Measurements from ENCODE around the gene SNX13.
"Not testable (repeated sequence)": the region's sequence is repeated elsewhere in the genome, so short reads cannot be mapped to it uniquely, and the experiment has no call there.

The SNX13 gene

DNA sequence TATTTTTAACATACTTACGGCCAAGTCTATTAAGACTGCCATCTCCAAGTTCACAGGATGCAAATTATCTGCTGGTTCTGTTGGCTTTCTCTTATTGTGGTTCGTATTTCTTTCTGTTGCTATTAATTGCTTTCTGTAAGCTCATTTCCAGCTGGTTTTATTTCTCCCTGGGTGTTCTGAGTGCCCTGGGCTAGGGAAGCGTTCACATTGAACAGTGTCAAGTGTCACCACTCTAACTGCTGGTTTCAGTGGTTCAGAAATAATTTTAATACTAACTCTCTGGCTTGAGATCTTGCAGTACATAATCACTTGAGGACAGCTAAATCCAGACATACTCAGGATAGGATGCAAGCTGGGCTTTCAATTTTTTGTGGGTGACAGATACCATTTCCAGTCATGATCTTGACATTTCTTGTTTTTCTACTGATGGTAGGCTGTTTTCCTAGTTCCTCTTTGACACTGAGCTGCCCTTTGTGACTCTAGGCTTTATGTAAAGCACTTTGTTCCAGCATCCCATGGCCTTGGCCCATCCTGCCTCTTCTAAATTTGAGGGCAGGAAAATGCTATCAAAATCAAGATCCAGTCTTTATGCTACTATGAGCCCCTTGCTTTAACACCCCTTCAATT lies 117.6 kb downstream of the SNX13 start:
- Histone ChIP-seq H3K4me1 (ENCODE audit: control insufficient read depth, insufficient read depth, low read length) (no peaks in the 10 kb centered on the region), H3K36me3 (ENCODE audit: control insufficient read depth in 2 of 2, insufficient read depth in 2 of 2, low read length in 2 of 2) (no peaks in the 10 kb centered on the region), H3K27ac (ENCODE audit: low read length) (no peak overlapping the region), H3K27me3 (ENCODE audit: control insufficient read depth in 1 of 2, insufficient read depth in 2 of 2, low read length in 2 of 2) (no peaks in the 10 kb centered on the region), H3K9ac (ENCODE audit: low read length in 2 of 2) (no peak overlapping the region), H3K4me3 (ENCODE audit: low read length in 2 of 2) (no peak overlapping the region), H3K9me3 (ENCODE audit: control insufficient read depth in 2 of 2, low read length in 2 of 2) (no peaks in the 10 kb centered on the region)

GRCh38 chr7:17816903-17817302 lies 123.4 kb downstream of the SNX13 start:
- H3K27ac ChIP-seq (ENCODE audit: low read length): no peak overlapping the region
- H3K4me3 ChIP-seq (ENCODE audit: low read length in 2 of 2): no peak overlapping the region
- H3K9ac ChIP-seq (ENCODE audit: low read length in 2 of 2): no peak overlapping the region
- no peaks in the 10 kb centered on the region for H3K27me3 ChIP-seq (ENCODE audit: control insufficient read depth in 1 of 2, insufficient read depth in 2 of 2, low read length in 2 of 2)
- H3K4me1 ChIP-seq (ENCODE audit: control insufficient read depth, insufficient read depth, low read length): no peaks in the 10 kb centered on the region
- H3K36me3 ChIP-seq (ENCODE audit: control insufficient read depth in 2 of 2, insufficient read depth in 2 of 2, low read length in 2 of 2): peaks cover 7 to 10% of the 10 kb centered on the region in 2 donors
- peaks cover 0 to 4% of the 10 kb centered on the region in 2 donors for H3K9me3 ChIP-seq (ENCODE audit: control insufficient read depth in 2 of 2, low read length in 2 of 2)

DNA sequence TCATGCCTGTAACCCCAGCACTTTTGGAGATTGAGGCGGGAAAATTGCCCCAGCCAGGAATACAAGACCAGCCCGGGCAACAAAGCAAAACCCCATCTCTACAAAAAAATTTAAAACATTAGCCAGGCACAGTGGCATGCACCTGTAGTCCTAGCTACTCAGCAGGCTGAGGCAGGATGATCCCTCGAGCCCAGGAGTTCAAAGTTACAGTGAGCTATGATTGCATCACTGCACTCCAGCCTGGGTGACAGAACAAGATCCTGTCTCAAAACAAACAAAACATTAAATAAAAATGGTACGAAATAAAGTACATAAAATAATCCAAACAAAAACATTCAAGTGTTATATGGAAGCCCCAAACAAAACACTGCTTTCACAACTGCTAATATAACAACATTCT lies 125.0 kb downstream of the SNX13 start:
- H3K36me3 ChIP-seq (ENCODE audit: control insufficient read depth in 2 of 2, insufficient read depth in 2 of 2, low read length in 2 of 2): peaks cover 7 to 10% of the 10 kb centered on the region in 2 donors
- no peaks in the 10 kb centered on the region for H3K27me3 ChIP-seq (ENCODE audit: control insufficient read depth in 1 of 2, insufficient read depth in 2 of 2, low read length in 2 of 2)
- peaks cover 0 to 4% of the 10 kb centered on the region in 2 donors for H3K9me3 ChIP-seq (ENCODE audit: control insufficient read depth in 2 of 2, low read length in 2 of 2)
- no peak overlapping the region for H3K9ac ChIP-seq (ENCODE audit: low read length in 2 of 2)
- H3K4me3 ChIP-seq (ENCODE audit: low read length in 2 of 2): no peak overlapping the region
- no peak overlapping the region for H3K27ac ChIP-seq (ENCODE audit: low read length)
- no peaks in the 10 kb centered on the region for H3K4me1 ChIP-seq (ENCODE audit: control insufficient read depth, insufficient read depth, low read length)

GRCh38 chr7:17814058-17814457 lies 126.2 kb downstream of the SNX13 start:
- H3K9ac ChIP-seq (ENCODE audit: low read length in 2 of 2): no peak overlapping the region
- H3K27ac ChIP-seq (ENCODE audit: low read length): no peak overlapping the region
- peaks cover 7 to 10% of the 10 kb centered on the region in 2 donors for H3K36me3 ChIP-seq (ENCODE audit: control insufficient read depth in 2 of 2, insufficient read depth in 2 of 2, low read length in 2 of 2)
- H3K4me3 ChIP-seq (ENCODE audit: low read length in 2 of 2): no peak overlapping the region
- no peaks in the 10 kb centered on the region for H3K4me1 ChIP-seq (ENCODE audit: control insufficient read depth, insufficient read depth, low read length)
- H3K9me3 ChIP-seq (ENCODE audit: control insufficient read depth in 2 of 2, low read length in 2 of 2): peaks cover 0 to 4% of the 10 kb centered on the region in 2 donors
- H3K27me3 ChIP-seq (ENCODE audit: control insufficient read depth in 1 of 2, insufficient read depth in 2 of 2, low read length in 2 of 2): no peaks in the 10 kb centered on the region

- H3K4me1 ChIP-seq (ENCODE audit: control insufficient read depth, insufficient read depth, low read length); H3K36me3 ChIP-seq (ENCODE audit: control insufficient read depth in 2 of 2, insufficient read depth in 2 of 2, low read length in 2 of 2); H3K27me3 ChIP-seq (ENCODE audit: control insufficient read depth in 1 of 2, insufficient read depth in 2 of 2, low read length in 2 of 2); H3K27ac ChIP-seq (ENCODE audit: low read length); H3K9me3 ChIP-seq (ENCODE audit: control insufficient read depth in 2 of 2, low read length in 2 of 2); H3K4me3 ChIP-seq (ENCODE audit: low read length in 2 of 2); H3K9ac ChIP-seq (ENCODE audit: low read length in 2 of 2): not testable (repeated sequence)
Measured at GRCh38 chr7:17809215-17809614, 131.1 kb downstream of the SNX13 start.

- no peaks in the 10 kb centered on the region for H3K4me1 ChIP-seq (ENCODE audit: control insufficient read depth, insufficient read depth, low read length)
- H3K9ac ChIP-seq (ENCODE audit: low read length in 2 of 2): no peak overlapping the region
- H3K27me3 ChIP-seq (ENCODE audit: control insufficient read depth in 1 of 2, insufficient read depth in 2 of 2, low read length in 2 of 2): no peaks in the 10 kb centered on the region
- H3K4me3 ChIP-seq (ENCODE audit: low read length in 2 of 2): no peak overlapping the region
- H3K9me3 ChIP-seq (ENCODE audit: control insufficient read depth in 2 of 2, low read length in 2 of 2): no peaks in the 10 kb centered on the region
- peaks cover 0 to 4% of the 10 kb centered on the region in 2 donors for H3K36me3 ChIP-seq (ENCODE audit: control insufficient read depth in 2 of 2, insufficient read depth in 2 of 2, low read length in 2 of 2)
- no peak overlapping the region for H3K27ac ChIP-seq (ENCODE audit: low read length)
Measured at GRCh38 chr7:17807242-17807641, 133.1 kb downstream of the SNX13 start.

- no peaks in the 10 kb centered on the region for H3K9me3 ChIP-seq (ENCODE audit: control insufficient read depth in 2 of 2, low read length in 2 of 2)
- H3K9ac ChIP-seq (ENCODE audit: low read length in 2 of 2): no peak overlapping the region
- H3K4me3 ChIP-seq (ENCODE audit: low read length in 2 of 2): no peak overlapping the region
- H3K4me1 ChIP-seq (ENCODE audit: control insufficient read depth, insufficient read depth, low read length): no peaks in the 10 kb centered on the region
- peaks cover 3 to 4% of the 10 kb centered on the region in 2 donors for H3K36me3 ChIP-seq (ENCODE audit: control insufficient read depth in 2 of 2, insufficient read depth in 2 of 2, low read length in 2 of 2)
- no peak overlapping the region for H3K27ac ChIP-seq (ENCODE audit: low read length)
- no peaks in the 10 kb centered on the region for H3K27me3 ChIP-seq (ENCODE audit: control insufficient read depth in 1 of 2, insufficient read depth in 2 of 2, low read length in 2 of 2)
Measured at GRCh38 chr7:17806631-17807030, 133.7 kb downstream of the SNX13 start.

GRCh38 chr7:17802056-17802455 lies 138.2 kb downstream of the SNX13 start:
- Histone ChIP-seq H3K36me3 (ENCODE audit: control insufficient read depth in 2 of 2, insufficient read depth in 2 of 2, low read length in 2 of 2) (peaks cover 3 to 25% of the 10 kb centered on the region in 2 donors), H3K27ac (ENCODE audit: low read length) (no peak overlapping the region), H3K4me1 (ENCODE audit: control insufficient read depth, insufficient read depth, low read length) (no peaks in the 10 kb centered on the region), H3K4me3 (ENCODE audit: low read length in 2 of 2) (no peak overlapping the region), H3K27me3 (ENCODE audit: control insufficient read depth in 1 of 2, insufficient read depth in 2 of 2, low read length in 2 of 2) (no peaks in the 10 kb centered on the region), H3K9me3 (ENCODE audit: control insufficient read depth in 2 of 2, low read length in 2 of 2) (no peaks in the 10 kb centered on the region), H3K9ac (ENCODE audit: low read length in 2 of 2) (no peak overlapping the region)

DNA sequence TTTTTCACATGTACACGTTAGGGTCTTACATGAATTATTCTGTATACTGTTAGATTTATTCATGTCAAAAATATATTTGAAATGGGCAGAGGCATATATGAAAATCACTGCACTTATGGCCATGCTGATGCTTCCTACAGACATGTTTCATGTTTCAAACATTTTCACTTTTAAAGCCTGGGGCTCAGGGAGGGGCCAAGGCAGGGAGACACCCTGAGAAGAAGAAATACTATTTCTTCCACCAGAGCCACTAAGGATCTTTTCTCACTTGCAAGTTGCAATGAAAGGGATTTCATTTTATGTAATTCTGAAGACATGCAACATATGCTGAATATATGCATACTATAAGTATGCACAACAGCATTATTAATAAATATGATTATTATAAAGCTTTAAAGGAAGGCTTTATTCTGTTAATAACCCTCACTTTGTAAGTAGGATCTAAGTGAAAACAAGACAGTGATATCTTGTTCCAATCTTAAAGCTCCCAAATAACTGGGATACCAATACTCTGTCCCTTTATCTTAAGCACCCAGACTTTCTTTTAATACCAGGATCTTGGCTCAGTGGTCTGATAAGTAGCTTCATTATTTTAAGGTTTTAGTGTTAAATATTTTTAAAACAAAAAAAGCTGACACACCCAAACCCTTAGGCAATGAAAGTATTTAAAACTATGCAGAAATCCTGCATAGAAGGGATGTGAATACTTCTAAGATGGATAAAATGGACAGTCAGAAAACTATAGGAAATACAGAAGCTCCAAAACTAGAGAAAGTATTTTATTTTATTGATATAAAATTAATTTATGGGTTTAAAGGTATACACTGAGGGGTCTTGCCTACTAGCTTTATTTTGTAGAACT lies 148.0 kb downstream of the SNX13 start:
- Histone ChIP-seq H3K27me3 (ENCODE audit: control insufficient read depth in 1 of 2, insufficient read depth in 2 of 2, low read length in 2 of 2) (no peaks in the 10 kb centered on the region), H3K9ac (ENCODE audit: low read length in 2 of 2) (no peak overlapping the region), H3K27ac (ENCODE audit: low read length) (no peak overlapping the region), H3K4me3 (ENCODE audit: low read length in 2 of 2) (no peak overlapping the region), H3K4me1 (ENCODE audit: control insufficient read depth, insufficient read depth, low read length) (no peaks in the 10 kb centered on the region), H3K36me3 (ENCODE audit: control insufficient read depth in 2 of 2, insufficient read depth in 2 of 2, low read length in 2 of 2) (peaks cover 4 to 27% of the 10 kb centered on the region in 2 donors), H3K9me3 (ENCODE audit: control insufficient read depth in 2 of 2, low read length in 2 of 2) (no peaks in the 10 kb centered on the region)

DNA sequence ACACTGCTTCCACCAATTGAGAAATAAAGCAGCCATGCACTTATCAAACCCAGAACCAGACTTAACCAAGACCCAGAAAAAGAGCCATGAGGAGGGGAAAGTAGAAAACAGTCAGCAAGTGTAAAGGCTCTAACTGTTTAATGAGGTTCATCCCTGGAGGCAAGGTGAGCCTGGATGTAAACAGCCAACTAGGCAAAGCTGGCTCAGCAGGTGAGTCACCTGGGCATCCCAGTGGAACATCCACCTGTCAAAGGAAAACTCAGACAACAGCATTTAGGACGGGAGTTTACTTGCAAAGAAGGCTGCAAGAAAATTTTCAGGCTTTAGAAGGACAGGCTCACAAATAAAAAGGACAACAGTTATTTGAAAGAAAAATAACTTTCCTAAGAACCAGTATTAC lies 153.0 kb downstream of the SNX13 start:
- Histone ChIP-seq H3K9me3 (ENCODE audit: control insufficient read depth in 2 of 2, low read length in 2 of 2) (no peaks in the 10 kb centered on the region), H3K27me3 (ENCODE audit: control insufficient read depth in 1 of 2, insufficient read depth in 2 of 2, low read length in 2 of 2) (no peaks in the 10 kb centered on the region), H3K27ac (ENCODE audit: low read length) (no peak overlapping the region), H3K36me3 (ENCODE audit: control insufficient read depth in 2 of 2, insufficient read depth in 2 of 2, low read length in 2 of 2) (peaks cover 0 to 7% of the 10 kb centered on the region in 2 donors), H3K9ac (ENCODE audit: low read length in 2 of 2) (no peak overlapping the region), H3K4me3 (ENCODE audit: low read length in 2 of 2) (no peak overlapping the region), H3K4me1 (ENCODE audit: control insufficient read depth, insufficient read depth, low read length) (no peaks in the 10 kb centered on the region)

GRCh38 chr7:17786314-17786852 lies 153.9 kb downstream of the SNX13 start:
- no peaks in the 10 kb centered on the region for H3K27me3 ChIP-seq (ENCODE audit: control insufficient read depth in 1 of 2, insufficient read depth in 2 of 2, low read length in 2 of 2)
- peaks cover 0 to 7% of the 10 kb centered on the region in 2 donors for H3K36me3 ChIP-seq (ENCODE audit: control insufficient read depth in 2 of 2, insufficient read depth in 2 of 2, low read length in 2 of 2)
- H3K4me1 ChIP-seq (ENCODE audit: control insufficient read depth, insufficient read depth, low read length): no peaks in the 10 kb centered on the region
- no peaks in the 10 kb centered on the region for H3K9me3 ChIP-seq (ENCODE audit: control insufficient read depth in 2 of 2, low read length in 2 of 2)
- no peak overlapping the region for H3K9ac ChIP-seq (ENCODE audit: low read length in 2 of 2)
- no peak overlapping the region for H3K27ac ChIP-seq (ENCODE audit: low read length)
- H3K4me3 ChIP-seq (ENCODE audit: low read length in 2 of 2): no peak overlapping the region

Data from stomach smooth muscle (tissue), 2 donors.